Coronary artery (tissue), 2 donors: Measurements from ENCODE around the gene RP2.

Experiments
- DNase-seq: peaks from one replicate; pipeline ENCODE4 v3.0.0-alpha.2; 2017; ENCODE audit warnings: low spot score
- H3K27ac ChIP-seq, 2 donors: fragments of 200-600 bp; sonication (generic); one replicate each; pipeline ENCODE4 v1.5.1; 2016 to 2019
- H3K4me3 ChIP-seq: fragments of 200-600 bp; sonication (generic); 2 replicates; pipeline ENCODE4 v1.5.1; 2016; ENCODE audit warnings: mild to moderate bottlenecking, moderate library complexity
- TF ChIP-seq, protein P1 (sequence below): fragments of 200-600 bp; sonication (generic); IDR thresholded peaks from one replicate; pipeline ENCODE4 v1.5.1; 2019; ENCODE audit warnings: antibody characterized with exemption

The RP2 gene

DNA sequence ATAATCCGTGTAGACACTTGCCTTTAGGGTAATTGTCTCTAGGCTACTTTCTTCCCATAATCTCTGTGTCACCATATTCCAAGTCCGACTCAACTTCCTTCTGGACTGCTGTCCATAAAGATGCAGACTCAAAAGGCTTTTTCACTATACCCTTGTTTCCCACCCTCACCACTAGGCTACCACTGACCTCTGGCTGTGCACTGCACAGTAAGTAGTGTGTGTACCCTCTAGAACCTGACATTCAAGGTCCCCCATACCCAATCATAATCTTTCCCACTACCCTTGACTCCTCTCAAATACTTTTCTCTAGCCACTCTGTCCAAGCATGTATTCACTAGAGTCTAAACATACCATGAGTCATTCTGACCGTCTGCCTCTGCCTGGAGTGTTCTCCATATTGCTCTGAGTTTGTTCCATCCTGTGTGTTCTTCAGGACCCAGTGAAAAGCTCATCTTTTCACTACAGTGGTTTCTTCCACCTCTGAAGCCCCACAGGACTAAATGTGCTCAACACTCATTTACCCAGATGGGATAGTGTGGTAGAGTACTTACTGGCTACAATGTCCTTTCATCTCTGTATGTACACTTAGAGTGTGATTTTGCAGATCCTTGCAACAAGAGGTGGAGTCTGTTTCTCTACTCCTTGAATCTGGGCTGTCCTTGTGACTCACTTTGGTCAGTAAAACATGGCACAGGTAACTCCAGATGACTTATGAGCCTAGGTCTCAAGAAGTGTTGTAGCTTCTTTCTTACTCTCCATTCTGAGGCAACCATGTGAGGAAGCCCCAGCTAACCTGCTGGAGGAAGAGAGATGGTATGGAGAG lies 92.8 kb downstream of the RP2 start:
- H3K27ac ChIP-seq: no peak overlapping the region
- TF ChIP-seq, protein P1, sequence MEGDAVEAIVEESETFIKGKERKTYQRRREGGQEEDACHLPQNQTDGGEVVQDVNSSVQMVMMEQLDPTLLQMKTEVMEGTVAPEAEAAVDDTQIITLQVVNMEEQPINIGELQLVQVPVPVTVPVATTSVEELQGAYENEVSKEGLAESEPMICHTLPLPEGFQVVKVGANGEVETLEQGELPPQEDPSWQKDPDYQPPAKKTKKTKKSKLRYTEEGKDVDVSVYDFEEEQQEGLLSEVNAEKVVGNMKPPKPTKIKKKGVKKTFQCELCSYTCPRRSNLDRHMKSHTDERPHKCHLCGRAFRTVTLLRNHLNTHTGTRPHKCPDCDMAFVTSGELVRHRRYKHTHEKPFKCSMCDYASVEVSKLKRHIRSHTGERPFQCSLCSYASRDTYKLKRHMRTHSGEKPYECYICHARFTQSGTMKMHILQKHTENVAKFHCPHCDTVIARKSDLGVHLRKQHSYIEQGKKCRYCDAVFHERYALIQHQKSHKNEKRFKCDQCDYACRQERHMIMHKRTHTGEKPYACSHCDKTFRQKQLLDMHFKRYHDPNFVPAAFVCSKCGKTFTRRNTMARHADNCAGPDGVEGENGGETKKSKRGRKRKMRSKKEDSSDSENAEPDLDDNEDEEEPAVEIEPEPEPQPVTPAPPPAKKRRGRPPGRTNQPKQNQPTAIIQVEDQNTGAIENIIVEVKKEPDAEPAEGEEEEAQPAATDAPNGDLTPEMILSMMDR: no peak
- no peak overlapping the region for H3K4me3 ChIP-seq
- no peak for DNase-seq
